ENCODE measurements around the gene NEK9. TPM values are rescaled to one million over a fixed set of nuclear protein-coding genes. Genes with fewer than 3 reads are reported as not detected.

NEK9 gene
- total and polyA plus RNA-seq, 2 donors (not counting 3 experiments of a cell fraction or from before 2014, with no cell fraction given) = 22.1 to 65.1 TPM

- ChIA-PET POLR2A (no interaction called here), CTCF (interaction anchor here (0.6 to 10.9 kb wide), 3 partner anchors 16 to 163 kb away, joined by 3 to 175 read pairs (median 6); no protein-coding TSS in a partner anchor)
- Histone ChIP-seq H3K36me3 (ENCODE audit: control insufficient read depth in 2 of 2, extremely low read depth in 1 of 2, insufficient read depth in 2 of 2, low read length in 2 of 2) (peaks cover 0 to 3% of the 10 kb centered on the region in 2 experiments), H3K9ac (replicated peaks; ENCODE audit: extremely low read depth, insufficient read depth, low read length) (no peak overlapping the region), H3K27ac (ENCODE audit: insufficient read depth, low read depth, low read length) (no peak overlapping the region), H4K20me1 (replicated peaks; ENCODE audit: control insufficient read depth, extremely low read depth, insufficient read depth, low read length) (no peaks in the 10 kb centered on the region), H3K4me2 (ENCODE audit: insufficient read depth, low read length) (no peak overlapping the region), H2AFZ (ENCODE audit: low read depth, low read length) (no peak overlapping the region), H3K79me2 (ENCODE audit: control insufficient read depth, insufficient read depth, low read length) (peaks cover 47% of the 10 kb centered on the region), H3K4me3 (replicated peaks in 1 of 3; ENCODE audit: insufficient read depth in 1 of 3, low read depth in 1 of 3, low read length in 3 of 3) (no peak overlapping the region), H3K27me3 (ENCODE audit: control insufficient read depth in 2 of 2, insufficient read depth in 2 of 2, low read length in 2 of 2) (no peaks in the 10 kb centered on the region), H3K9me1 (replicated peaks; ENCODE audit: control insufficient read depth, extremely low read depth, insufficient read depth, low read length) (no peaks in the 10 kb centered on the region), H3K9me3 (replicated peaks; ENCODE audit: control insufficient read depth, insufficient read depth, low read length) (no peaks in the 10 kb centered on the region), H3K4me1 (ENCODE audit: control insufficient read depth, extremely low read depth, insufficient read depth, low read length) (no peaks in the 10 kb centered on the region)
- TF ChIP-seq EZH2 (IDR thresholded peaks at IDR 0.05; ENCODE audit: borderline replicate concordance, low read depth, low read length, severe bottlenecking) = no peak
- TF ChIP-seq FOS (IDR thresholded peaks at IDR 0.05; ENCODE audit: borderline replicate concordance, insufficient read depth, low read length) = no peak
- TF ChIP-seq GATA2 (IDR thresholded peaks at IDR 0.05; ENCODE audit: insufficient read depth, insufficient read length, low read depth, low read length) = no peak
- no peak for TF ChIP-seq MYC (IDR thresholded peaks at IDR 0.05; ENCODE audit: low read depth, low read length)
- no peak for TF ChIP-seq POLR2AphosphoS5 (IDR thresholded peaks at IDR 0.05; ENCODE audit: insufficient read depth, low read depth, low read length)
- no TSS peak for BruUV-seq (replicated peaks)
- FAIRE-seq (no peak), DNase-seq (ENCODE audit: low read depth, low spot score) (no peak)
- dilution Hi-C loops (cut with MboI; ENCODE audit: extremely low pct_ligation_motif_present, low sequenced_read_pairs) (loop anchor here (25.0 kb wide), 1 partner anchor 147 kb away; the partner anchor contains the start of gene FOS), intact Hi-C loops (cut with micrococcal nuclease) (no loop called here)
These were observed 13.8 kb upstream of the NEK9 start for GRCh38 chr14:75140620-75141019.

- Histone ChIP-seq H3K9ac (replicated peaks; ENCODE audit: extremely low read depth, insufficient read depth, low read length) (no peak overlapping the region), H3K4me3 (replicated peaks in 1 of 3; ENCODE audit: insufficient read depth in 1 of 3, low read depth in 1 of 3, low read length in 3 of 3) (no peak overlapping the region), H3K4me2 (ENCODE audit: insufficient read depth, low read length) (no peak overlapping the region), H2AFZ (ENCODE audit: low read depth, low read length) (no peak overlapping the region), H3K4me1 (ENCODE audit: control insufficient read depth, extremely low read depth, insufficient read depth, low read length) (no peaks in the 10 kb centered on the region), H3K9me3 (replicated peaks; ENCODE audit: control insufficient read depth, insufficient read depth, low read length) (no peaks in the 10 kb centered on the region), H3K9me1 (replicated peaks; ENCODE audit: control insufficient read depth, extremely low read depth, insufficient read depth, low read length) (no peaks in the 10 kb centered on the region), H3K27ac (ENCODE audit: insufficient read depth, low read depth, low read length) (no peak overlapping the region), H3K79me2 (ENCODE audit: control insufficient read depth, insufficient read depth, low read length) (peaks cover 36% of the 10 kb centered on the region), H3K27me3 (ENCODE audit: control insufficient read depth in 2 of 2, insufficient read depth in 2 of 2, low read length in 2 of 2) (no peaks in the 10 kb centered on the region), H3K36me3 (ENCODE audit: control insufficient read depth in 2 of 2, extremely low read depth in 1 of 2, insufficient read depth in 2 of 2, low read length in 2 of 2) (peaks cover 3 to 8% of the 10 kb centered on the region in 2 experiments), H4K20me1 (replicated peaks; ENCODE audit: control insufficient read depth, extremely low read depth, insufficient read depth, low read length) (no peaks in the 10 kb centered on the region)
- dilution Hi-C loops (cut with MboI; ENCODE audit: extremely low pct_ligation_motif_present, low sequenced_read_pairs) (loop anchor here (25.0 kb wide), 1 partner anchor 148 kb away; the partner anchor contains the start of gene FOS), intact Hi-C loops (cut with micrococcal nuclease) (loop anchor here (10.0 kb wide), 1 partner anchor 426 kb away; no protein-coding TSS in a partner anchor)
- DNase-seq (ENCODE audit: low read depth, low spot score) (no peak), FAIRE-seq (no peak)
- TF ChIP-seq MAX (IDR thresholded peaks at IDR 0.05; ENCODE audit: insufficient read depth, insufficient read length) = no peak
- TF ChIP-seq MYC (IDR thresholded peaks at IDR 0.05; ENCODE audit: low read depth, low read length) = no peak
- no peak for TF ChIP-seq EZH2 (IDR thresholded peaks at IDR 0.05; ENCODE audit: borderline replicate concordance, low read depth, low read length, severe bottlenecking)
- no peak for TF ChIP-seq FOS (IDR thresholded peaks at IDR 0.05; ENCODE audit: borderline replicate concordance, insufficient read depth, low read length)
- no peak for TF ChIP-seq GATA2 (IDR thresholded peaks at IDR 0.05; ENCODE audit: insufficient read depth, insufficient read length, low read depth, low read length)
- no peak for TF ChIP-seq POLR2AphosphoS5 (IDR thresholded peaks at IDR 0.05; ENCODE audit: insufficient read depth, low read depth, low read length)
- BruUV-seq (replicated peaks) = no TSS peak
- ChIA-PET CTCF (interaction anchor here (1.6 to 10.9 kb wide), 3 partner anchors 128 to 165 kb away, joined by 4 to 175 read pairs (median 12); no protein-coding TSS in a partner anchor), POLR2A (no interaction called here)
These were observed 12.3 kb upstream of the NEK9 start for GRCh38 chr14:75139185-75139584.
